BLaER1 treated with 17β-estradiol and CSF1 and Interleukin-3, amounts not matched to agents 10 nM and 100 nM (cell line): ENCODE results near the gene ACAA2.

Source experiments
- H3K27ac ChIP-seq, 11 experiments: shearing (Covaris generic); formaldehyde crosslinking; 2 replicates each; pipeline ENCODE4 v1.8.1; 2022
- H3K27me3 ChIP-seq, 11 experiments: shearing (Covaris generic); formaldehyde crosslinking; 2 replicates each; pipeline ENCODE4 v1.8.1; 2022
- H3K36me3 ChIP-seq, 11 experiments: shearing (Covaris generic); formaldehyde crosslinking; 2 replicates each; pipeline ENCODE4 v1.8.1; 2022
- H3K4me1 ChIP-seq, 10 experiments: shearing (Covaris generic); formaldehyde crosslinking; 2 replicates each; pipeline ENCODE4 v1.8.1; 2022
- H3K4me2 ChIP-seq, 11 experiments: shearing (Covaris generic); formaldehyde crosslinking; 2 replicates each; pipeline ENCODE4 v1.8.1; 2022
- H3K4me3 ChIP-seq, 10 experiments: shearing (Covaris generic); formaldehyde crosslinking; 2 replicates each; pipeline ENCODE4 v1.8.1; 2022
- H3K9ac ChIP-seq, 11 experiments: shearing (Covaris generic); formaldehyde crosslinking; 2 replicates each; pipeline ENCODE4 v1.8.1; 2022
- H3K9me3 ChIP-seq, 11 experiments: shearing (Covaris generic); formaldehyde crosslinking; replicated peaks in 1 of 11; 2 replicates each; pipeline ENCODE4 v1.8.1; 2022
- H4K20me1 ChIP-seq, 11 experiments: shearing (Covaris generic); formaldehyde crosslinking; 2 replicates each; pipeline ENCODE4 v1.8.1; 2022
- Cebpa-rat ChIP-seq, 11 experiments: shearing (Covaris generic); IDR thresholded peaks; 2 replicates each; pipeline ENCODE4 v1.8.1; 2022

ACAA2 gene

GRCh38 chr18:49733321-49733720 lies 80.0 kb downstream of the ACAA2 start:
- Histone ChIP-seq H3K4me3 (no peak overlapping the region), H3K27ac (no peak overlapping the region), H3K9me3 (no peaks in the 10 kb centered on the region), H4K20me1 (no peaks in the 10 kb centered on the region), H3K4me2 (no peak overlapping the region; a peak in 1 of 22 replicates), H3K4me1 (peaks cover 0 to 22% (median 3%) of the 10 kb centered on the region in 10 experiments; a peak in 8 of 20 replicates), H3K9ac (no peak overlapping the region), H3K36me3 (no peaks in the 10 kb centered on the region), H3K27me3 (no peaks in the 10 kb centered on the region)
- TF ChIP-seq Cebpa-rat (IDR thresholded peaks at IDR 0.05), result no peak
